HK-2 (cell line): ENCODE results near the gene SUSD4.
A peak's percentile ranks its signal among the peaks of the same experiment; 100 is the strongest.
"Not testable (repeated sequence)": the region's sequence is repeated elsewhere in the genome, so short reads cannot be mapped to it uniquely, and the experiment has no call there.

Experiments used
- DNase-seq: peaks from one replicate; pipeline ENCODE4 v3.0.0-alpha.2; 2018; ENCODE audit not compliant: unreplicated experiment

The SUSD4 gene

DNA sequence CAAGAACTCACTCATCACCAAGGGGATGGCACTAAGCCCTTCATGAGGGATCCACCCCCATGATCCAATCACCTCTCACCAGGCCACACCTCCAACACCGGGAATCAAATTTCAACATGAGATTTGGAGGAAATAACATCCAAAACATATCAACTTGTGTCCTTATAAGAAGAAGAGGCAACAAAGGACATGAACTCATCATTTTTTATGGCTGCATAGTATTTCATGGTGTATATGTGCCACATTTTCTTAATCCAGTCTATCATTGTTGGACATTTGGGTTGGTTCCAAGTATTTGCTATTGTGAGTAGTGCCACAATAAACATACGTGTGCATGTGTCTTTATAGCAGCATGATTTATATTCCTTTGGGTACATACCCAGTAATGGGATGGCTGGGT, 112.6 kb downstream of the SUSD4 start:
- DNase-seq, result not testable (repeated sequence)

DNA sequence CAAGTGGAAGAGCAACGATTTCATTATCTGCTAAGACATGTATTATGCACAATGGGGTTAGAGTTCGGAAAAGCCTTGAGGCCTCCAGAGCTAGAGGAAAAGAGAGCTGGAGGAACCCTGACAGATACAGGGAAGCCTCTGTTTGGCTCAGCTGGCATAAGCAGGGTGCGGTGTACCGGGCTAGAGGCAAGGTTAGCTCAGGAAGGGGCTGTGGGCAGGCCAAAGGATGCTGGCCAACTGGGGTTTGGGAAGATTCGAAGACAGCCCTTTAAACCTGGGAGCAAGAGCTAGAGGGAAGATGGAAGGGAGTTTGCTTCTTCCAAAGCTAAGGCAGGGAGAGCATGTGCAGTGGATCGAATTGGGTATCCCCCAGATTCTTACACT, 113.4 kb downstream of the SUSD4 start:
- no peak for DNase-seq

- no peak for DNase-seq
Observed at GRCh38 chr1:223249854-223250631, 113.9 kb downstream of the SUSD4 start.

DNA sequence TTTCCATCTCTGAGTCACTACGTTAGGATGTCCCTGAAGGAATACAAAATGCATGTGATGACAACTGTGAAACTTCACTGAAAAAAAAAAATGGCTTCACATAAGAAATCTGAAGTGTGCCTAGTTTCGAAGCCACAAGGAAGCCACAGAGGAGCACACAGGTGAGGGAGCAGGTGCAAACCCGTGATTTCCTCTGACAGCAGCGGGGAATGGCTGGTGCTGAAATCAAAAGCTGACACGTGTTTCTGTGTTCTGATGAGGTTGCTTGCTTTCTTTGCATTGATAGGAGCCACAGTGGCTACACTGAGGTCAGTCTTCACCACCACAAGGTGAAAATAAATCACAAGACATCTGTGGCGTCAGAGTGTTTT, 115.2 kb downstream of the SUSD4 start:
- DNase-seq, result no peak

- DNase-seq, result no peak
Observed at GRCh38 chr1:223248001-223248769, 115.8 kb downstream of the SUSD4 start.

GRCh38 chr1:223246476-223247112, 117.4 kb downstream of the SUSD4 start:
- DNase-seq, result no peak

- DNase-seq, result no peak
Observed at GRCh38 chr1:223245983-223246382, 118.0 kb downstream of the SUSD4 start.

- DNase-seq, result no peak
Observed at GRCh38 chr1:223245411-223245810, 118.6 kb downstream of the SUSD4 start.

DNA sequence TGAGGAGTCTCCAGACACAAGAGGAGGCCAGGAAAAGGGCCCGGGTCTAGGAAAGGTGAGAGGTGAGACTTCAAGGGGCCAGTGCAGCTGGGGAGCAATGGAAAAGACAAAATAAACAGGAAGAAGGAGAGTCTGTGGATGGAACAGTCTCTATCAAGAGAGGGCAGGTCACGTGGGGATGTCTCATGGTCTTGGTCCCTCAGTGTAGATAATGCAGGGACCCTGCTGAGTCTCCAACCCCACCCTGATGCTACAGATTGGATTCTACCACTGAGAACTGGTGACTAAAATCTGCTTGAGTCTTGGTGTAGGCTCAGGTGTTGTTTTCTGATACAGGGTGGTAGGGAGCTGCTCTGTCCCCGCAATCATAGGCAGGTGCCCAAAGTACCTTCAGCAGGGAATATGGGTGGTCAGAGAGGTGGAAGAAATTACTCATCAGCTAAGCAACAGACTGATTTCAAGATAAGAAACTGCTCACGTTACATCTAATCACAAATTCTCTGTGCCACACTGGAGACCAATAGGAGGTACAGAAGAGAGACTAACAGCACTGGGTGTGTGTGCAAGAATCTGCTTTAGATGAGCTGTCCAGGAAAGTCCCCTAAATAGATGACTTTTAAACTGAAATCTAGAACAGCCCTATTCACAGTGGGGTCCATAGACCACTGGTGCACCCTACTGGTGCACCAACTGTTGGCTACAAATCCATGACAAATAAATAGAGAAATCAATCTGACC, 119.4 kb downstream of the SUSD4 start:
- no peak for DNase-seq

- no peak for DNase-seq
Observed at GRCh38 chr1:223243441-223244050, 120.4 kb downstream of the SUSD4 start.

DNA sequence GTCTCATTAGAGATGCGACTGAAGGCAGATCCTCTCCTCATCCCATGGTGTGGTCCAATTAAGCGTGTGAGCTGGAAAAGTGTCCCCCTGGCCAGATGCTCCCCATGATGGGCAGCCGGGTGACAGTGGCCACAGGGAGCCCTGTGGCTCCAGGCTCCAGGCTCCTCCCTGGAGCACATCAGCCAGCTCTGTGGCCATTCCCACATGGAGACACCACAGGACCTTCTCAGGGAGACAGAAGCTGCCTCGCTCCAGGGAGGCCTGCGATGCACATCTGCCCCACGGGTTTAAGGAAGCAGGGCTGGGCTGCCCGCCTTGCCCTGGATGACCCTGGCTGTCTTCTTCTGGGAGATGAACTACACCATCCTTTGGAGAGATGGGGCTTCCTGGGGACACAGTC, 121.0 kb downstream of the SUSD4 start:
- no peak for DNase-seq

GRCh38 chr1:223242382-223242955, 121.5 kb downstream of the SUSD4 start:
- no peak for DNase-seq

DNA sequence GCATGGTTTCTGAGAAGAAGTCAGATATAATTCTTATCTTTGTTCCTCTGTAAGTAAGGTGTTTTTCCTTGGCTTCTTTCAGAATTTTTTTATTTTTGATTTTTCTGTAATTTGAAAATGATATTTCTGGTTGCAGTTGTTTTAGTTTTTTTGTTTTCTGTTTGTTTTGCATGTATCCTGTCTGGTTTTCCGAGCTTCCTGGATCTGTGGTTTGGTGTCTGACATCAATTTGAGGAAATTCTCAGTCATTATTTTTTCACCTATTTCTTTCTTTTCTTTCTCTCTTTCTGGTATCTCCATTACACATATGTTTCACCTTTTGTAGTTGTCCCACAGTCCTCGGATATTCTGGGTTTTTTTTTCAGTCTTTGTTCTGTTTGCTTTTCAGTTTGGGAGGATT, 123.9 kb downstream of the SUSD4 start:
- DNase-seq, result no peak

- DNase-seq, result no peak
Observed at GRCh38 chr1:223235091-223235490, 128.9 kb downstream of the SUSD4 start.

GRCh38 chr1:223234534-223234933, 129.4 kb downstream of the SUSD4 start:
- DNase-seq, result no peak

GRCh38 chr1:223234170-223234514, 129.8 kb downstream of the SUSD4 start:
- no peak for DNase-seq

GRCh38 chr1:223233410-223234169, 130.4 kb downstream of the SUSD4 start:
- peak; percentile 44 for DNase-seq

DNA sequence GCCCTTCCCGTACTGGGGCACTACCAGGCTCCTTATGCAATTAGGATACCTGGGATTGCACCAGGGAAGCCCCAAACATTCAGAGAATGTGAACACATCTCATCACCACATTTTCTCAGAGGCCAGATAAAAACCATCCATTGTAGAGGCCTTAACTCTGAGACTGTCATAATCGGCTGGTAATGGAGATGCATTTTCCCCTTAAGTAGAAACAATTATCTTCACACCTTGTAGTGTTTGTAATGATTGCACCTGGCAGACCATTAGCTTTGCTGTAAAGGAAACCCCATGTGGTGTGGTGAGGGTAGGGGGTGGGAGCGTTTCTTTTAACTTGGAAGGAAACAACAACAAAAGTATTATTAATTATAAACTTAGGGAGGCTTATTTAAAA, 131.0 kb downstream of the SUSD4 start:
- no peak for DNase-seq

DNA sequence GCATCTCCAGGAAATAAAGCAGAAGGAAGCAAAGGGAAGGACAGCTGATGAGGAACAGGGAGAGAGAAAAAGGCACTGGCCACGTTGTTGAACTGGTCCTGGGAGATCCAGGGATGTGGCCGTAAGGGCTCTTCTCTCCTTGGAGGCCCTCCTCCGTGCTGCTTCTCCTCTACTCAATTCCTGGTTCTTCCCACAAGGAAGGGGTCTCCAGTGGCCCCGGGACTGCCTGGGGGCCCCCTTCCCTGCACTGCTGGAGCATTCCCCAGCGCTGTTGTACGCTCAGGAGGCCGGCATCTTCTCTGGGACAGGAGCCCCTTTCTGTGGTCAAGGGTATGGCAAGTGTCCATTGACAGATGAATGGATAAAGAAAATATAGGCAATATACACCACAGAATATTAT, 132.4 kb downstream of the SUSD4 start:
- DNase-seq, result no peak

DNA sequence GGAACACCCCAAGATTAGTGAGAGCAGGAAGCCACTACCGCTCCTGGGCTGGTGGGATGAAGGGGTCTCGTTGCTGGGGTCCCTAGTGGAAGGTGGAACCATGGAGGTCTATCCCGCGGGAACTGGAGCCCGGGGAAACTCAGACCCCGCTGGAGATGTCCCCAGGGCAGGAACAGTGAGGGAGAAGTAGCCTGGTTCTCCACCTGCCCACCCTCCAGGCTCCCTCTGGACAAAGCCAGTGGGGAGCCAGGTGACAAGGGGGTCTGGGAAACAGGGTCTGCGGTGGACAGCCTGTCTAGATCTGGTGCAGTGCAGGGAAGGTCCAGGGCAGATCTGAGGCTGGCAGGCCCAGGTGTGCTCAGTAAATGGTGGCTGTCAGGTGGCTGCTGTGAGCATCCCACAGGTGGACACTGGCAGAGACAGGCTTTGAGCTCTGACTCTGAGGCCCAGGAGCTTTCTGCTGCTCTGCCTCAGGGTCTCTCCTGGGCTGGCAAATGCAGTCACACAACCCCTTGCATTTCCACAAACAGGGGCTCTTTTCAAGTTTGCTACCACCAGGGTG, 132.9 kb downstream of the SUSD4 start:
- no peak for DNase-seq
